GM20000 (cell line): ENCODE results near the gene GLT1D1.

Source experiments
- DNase-seq: peaks from one replicate; pipeline ENCODE4 v3.0.0; 2012; ENCODE audit warnings: low spot score
- TF ChIP-seq, protein P1 (sequence below): IDR thresholded peaks from 2 replicates; pipeline ENCODE4 v1.5.1; 2012; ENCODE audit warnings: mild to moderate bottlenecking, control low read depth; ENCODE audit errors: extremely low read depth, missing control alignments

Gene GLT1D1

DNA sequence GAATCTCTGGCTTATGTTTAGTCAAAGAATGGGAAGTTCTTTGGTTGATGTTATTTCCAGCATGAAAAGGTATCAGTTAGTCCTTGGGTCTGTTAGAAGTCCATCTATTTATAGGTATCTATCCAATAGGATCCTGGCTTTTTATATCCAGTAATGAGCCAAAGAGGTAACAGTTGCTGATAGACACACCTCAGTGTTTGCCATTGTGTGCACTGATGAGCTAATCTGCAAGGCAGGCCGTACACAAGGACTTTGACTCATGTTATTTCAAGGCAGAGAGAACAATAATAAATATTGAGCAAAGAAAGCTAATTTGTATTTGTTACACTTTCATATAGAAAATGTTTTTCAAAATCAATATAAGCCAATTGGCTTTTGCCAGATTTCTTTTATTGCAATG lies 56.4 kb downstream of the GLT1D1 start:
- no peak for DNase-seq
- TF ChIP-seq, protein P1, sequence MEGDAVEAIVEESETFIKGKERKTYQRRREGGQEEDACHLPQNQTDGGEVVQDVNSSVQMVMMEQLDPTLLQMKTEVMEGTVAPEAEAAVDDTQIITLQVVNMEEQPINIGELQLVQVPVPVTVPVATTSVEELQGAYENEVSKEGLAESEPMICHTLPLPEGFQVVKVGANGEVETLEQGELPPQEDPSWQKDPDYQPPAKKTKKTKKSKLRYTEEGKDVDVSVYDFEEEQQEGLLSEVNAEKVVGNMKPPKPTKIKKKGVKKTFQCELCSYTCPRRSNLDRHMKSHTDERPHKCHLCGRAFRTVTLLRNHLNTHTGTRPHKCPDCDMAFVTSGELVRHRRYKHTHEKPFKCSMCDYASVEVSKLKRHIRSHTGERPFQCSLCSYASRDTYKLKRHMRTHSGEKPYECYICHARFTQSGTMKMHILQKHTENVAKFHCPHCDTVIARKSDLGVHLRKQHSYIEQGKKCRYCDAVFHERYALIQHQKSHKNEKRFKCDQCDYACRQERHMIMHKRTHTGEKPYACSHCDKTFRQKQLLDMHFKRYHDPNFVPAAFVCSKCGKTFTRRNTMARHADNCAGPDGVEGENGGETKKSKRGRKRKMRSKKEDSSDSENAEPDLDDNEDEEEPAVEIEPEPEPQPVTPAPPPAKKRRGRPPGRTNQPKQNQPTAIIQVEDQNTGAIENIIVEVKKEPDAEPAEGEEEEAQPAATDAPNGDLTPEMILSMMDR: no peak

DNA sequence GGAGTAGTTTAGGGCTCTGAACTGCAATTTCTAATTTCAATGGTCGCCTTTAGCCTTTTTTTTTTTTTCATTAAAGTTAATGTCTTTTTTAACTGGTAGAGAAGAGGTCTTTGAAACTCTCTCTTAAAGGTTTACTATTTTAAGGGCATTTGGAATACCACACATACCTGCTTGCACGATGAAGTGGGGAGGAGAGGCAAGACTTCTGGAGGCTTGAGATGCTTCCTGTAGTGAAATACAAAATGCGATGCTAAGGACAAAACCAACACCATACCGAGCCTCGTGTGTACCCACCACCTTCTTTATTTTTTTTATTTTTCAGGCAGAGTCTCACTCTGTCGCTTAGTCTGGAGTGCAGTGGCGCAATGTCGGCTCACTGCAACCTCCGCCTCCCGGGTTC lies 57.4 kb downstream of the GLT1D1 start:
- TF ChIP-seq, protein P1: no peak
- no peak for DNase-seq

- TF ChIP-seq, protein P1: no peak
- DNase-seq: no peak
Measured at GRCh38 chr12:128911861-128912260, 58.6 kb downstream of the GLT1D1 start.

DNA sequence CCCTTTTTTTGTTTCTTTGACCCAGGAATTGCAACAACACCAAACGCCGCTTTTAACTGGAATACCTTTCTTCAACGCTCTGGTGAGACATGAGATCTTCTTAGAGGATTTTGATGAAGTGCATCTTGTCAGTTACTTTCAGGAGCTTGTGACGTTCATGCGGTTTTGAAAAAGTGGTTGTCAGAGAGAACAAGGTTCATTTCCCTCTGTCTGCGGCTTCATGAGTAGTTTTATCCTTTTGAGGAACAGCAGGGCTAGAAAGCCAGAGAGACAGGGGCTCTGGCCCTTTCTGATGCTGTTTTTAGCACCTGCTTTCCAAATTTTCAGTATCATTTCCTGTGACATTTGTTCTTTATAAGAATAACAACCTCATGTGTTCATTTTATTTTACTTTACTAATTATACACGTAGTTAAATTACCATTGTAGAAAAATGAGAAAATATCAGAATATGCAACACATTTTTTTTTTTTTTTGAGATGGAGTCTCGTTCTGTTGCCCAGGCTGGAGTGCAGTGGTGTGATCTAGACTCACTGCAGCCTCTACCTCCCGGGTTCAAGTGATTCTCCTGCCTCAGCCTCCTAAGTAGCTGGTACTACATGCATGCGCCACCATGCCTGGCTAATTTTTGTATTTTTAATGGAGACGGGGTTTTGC lies 61.8 kb downstream of the GLT1D1 start:
- TF ChIP-seq, protein P1: no peak
- peak; percentile 68 for DNase-seq

DNA sequence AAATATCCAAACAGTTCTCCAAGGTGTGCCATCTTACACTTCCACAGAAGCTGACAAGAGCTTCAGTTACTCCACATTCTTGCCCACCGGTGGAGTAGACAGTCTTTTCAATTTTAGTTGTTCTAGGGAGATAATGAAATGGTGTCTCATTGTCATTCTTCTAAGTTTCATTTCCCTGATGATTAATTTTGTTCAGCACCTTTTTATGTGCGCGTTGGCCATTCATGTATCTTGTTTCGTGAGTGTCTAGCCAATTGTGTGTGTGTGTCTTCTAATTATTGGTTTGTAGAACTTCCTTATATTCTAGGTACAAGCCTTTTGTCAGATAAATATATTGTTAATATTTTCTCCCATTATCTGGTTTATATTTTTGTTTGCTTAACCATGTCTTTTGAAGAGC lies 63.1 kb downstream of the GLT1D1 start:
- TF ChIP-seq, protein P1: no peak
- DNase-seq: no peak

DNA sequence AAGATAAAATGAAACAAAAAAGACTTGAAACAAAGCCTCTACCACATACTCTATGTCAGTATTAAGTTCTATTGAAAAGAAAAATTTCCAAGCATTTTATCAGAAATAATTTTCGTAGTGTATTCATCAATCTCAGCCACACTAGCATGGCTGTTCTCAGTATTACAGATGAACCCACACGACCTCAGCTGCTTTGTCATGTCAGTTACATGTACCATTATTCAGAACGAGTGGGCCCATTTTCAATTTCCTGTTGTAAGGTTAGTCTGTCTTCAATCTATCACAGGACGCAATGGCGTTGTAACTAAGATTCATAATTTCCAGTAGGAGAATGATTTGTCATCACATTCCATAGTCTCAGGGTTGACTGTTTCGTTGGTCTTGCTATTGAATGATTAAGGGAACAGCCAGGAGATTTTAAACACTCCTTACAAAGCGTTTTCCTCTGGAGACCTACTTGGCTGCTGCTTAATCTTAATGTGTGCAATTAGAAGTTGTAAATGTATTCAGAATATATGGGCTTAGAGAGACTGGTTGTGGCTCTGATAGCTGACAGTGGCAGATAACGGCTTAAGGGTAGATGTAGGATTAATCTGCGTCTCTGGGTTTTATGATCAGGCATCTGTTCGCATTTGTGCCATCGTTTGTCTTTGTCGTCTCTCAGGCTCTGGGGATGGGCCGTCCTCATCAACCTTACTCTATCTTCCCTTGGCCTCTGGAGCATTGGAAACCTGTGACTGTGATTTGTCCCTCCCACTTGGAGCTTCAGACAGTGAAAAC lies 65.4 kb downstream of the GLT1D1 start:
- TF ChIP-seq, protein P1: no peak
- no peak for DNase-seq

DNA sequence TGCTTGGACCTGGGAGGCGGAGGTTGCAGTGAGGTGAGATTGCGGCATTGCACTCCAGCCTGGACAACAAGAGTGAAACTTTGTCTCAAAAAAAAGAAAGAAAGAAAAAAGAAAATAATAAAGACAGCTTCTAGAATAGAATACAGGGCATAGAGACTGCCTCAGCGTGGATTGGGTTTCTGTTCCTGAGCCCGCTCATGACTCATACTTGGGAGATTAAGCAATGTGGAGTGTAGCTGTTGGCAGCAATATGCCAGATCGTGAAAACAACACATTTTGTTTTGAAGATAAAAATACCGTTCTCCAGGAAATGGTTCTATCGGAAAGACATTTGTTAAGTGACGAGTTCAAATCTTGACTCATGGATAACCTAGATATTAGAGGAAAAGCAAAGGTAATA lies 67.2 kb downstream of the GLT1D1 start:
- TF ChIP-seq, protein P1: no peak
- DNase-seq: no peak
